ENCODE measurements around the gene THEM4. TPM values are rescaled to one million over a fixed set of nuclear protein-coding genes. Genes with fewer than 3 reads are reported as not detected.
A peak's percentile ranks its signal among the peaks of the same experiment; 100 is the strongest.

THEM4 gene
- total and polyA plus RNA-seq, 2 donors (not counting 1 experiment from before 2014, with no cell fraction given), result 15.0 to 16.1 TPM

DNA sequence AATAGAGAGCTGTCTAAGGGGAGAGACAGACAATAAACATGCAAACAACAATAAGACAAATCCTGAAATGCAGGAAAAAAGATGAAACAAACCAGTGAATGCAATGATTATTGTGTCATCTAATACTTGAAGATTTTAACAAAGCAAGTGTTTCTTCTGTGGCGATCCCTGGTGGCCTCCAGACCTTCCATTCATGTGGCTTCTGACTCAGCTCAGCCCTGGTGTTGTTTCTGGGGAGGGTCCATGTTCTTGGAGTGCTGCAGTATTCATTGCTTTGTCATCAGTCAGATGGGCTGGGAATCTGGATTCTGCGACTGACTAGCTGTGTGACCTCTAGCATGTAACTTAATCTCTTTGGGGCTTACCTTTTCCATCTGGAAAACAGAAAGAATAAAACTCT, 68.2 kb downstream of the THEM4 start:
- Histone ChIP-seq H3K27ac (ENCODE audit: low read length in 2 of 2) (no peak overlapping the region), H3K4me1 (ENCODE audit: control insufficient read depth in 2 of 2, insufficient read depth in 2 of 2, low read length in 2 of 2) (peaks cover 36 to 41% of the 10 kb centered on the region in 2 donors), H3K36me3 (replicated peaks in 1 of 2; ENCODE audit: control extremely low read depth in 1 of 2, control insufficient read depth in 1 of 2, extremely low read depth in 1 of 2, insufficient read depth in 2 of 2, low read length in 1 of 2) (no peaks in the 10 kb centered on the region), H2AFZ (ENCODE audit: insufficient read depth, low read depth, low read length, poor library complexity, severe bottlenecking) (no peak overlapping the region), H3K27me3 (replicated peaks in 1 of 4; ENCODE audit: control extremely low read depth in 1 of 4, control insufficient read depth in 3 of 4, insufficient read depth in 4 of 4, low read length in 3 of 4) (peaks cover 0 to 20% (median 7%) of the 10 kb centered on the region in 4 experiments), H3K9me3 (ENCODE audit: control extremely low read depth in 1 of 3, control insufficient read depth in 2 of 3, insufficient read depth in 1 of 3, low read length in 2 of 3) (peaks cover 0 to 11% (median 0%) of the 10 kb centered on the region in 3 donors), H3K79me2 (ENCODE audit: control insufficient read depth, insufficient read depth, low read length) (no peaks in the 10 kb centered on the region), H3K9ac (ENCODE audit: low read length) (no peak overlapping the region), H3K4me3 (ENCODE audit: control extremely low read depth in 1 of 5, extremely low read depth in 1 of 5, insufficient read depth in 1 of 5, low read depth in 2 of 5, low read length in 4 of 5) (no peak overlapping the region), H4K20me1 (ENCODE audit: control insufficient read depth, insufficient read depth, low read length, poor library complexity, severe bottlenecking) (no peaks in the 10 kb centered on the region), H3K4me2 (replicated peaks; ENCODE audit: low read depth, low read length, poor library complexity, severe bottlenecking) (no peak overlapping the region)
- WGBS (ENCODE audit: insufficient coverage), result 83% methylated on average over 1 of the region's 2 CpGs
- no peak for TF ChIP-seq EZH2 (IDR thresholded peaks at IDR 0.05; ENCODE audit: borderline replicate concordance, insufficient read depth, low read depth, low read length, poor library complexity, severe bottlenecking)
- TF ChIP-seq CTCF (IDR thresholded peaks at IDR 0.05), result no peak
- intact Hi-C loops (cut with micrococcal nuclease), result loop anchor here (5.0 kb wide), 1 partner anchor 91 kb away; no protein-coding TSS in a partner anchor
- H3K4me3 Mint-ChIP-seq, result no peak overlapping the region
- H3K9me3 Mint-ChIP-seq (ENCODE audit: insufficient read depth), result no peaks in the 10 kb centered on the region
- DNase-seq (no peak), ATAC-seq (ENCODE audit: low read depth) (no peak)
- ChIA-PET CTCF (interaction anchor here (2.3 kb wide), 1 partner anchor 247 kb away, joined by 10 read pairs; no protein-coding TSS in a partner anchor), POLR2A (no interaction called here)
- H3K27me3 Mint-ChIP-seq, result peaks cover 10% of the 10 kb centered on the region
- H3K4me1 Mint-ChIP-seq, result peaks cover 41% of the 10 kb centered on the region
- H3K27ac Mint-ChIP-seq, result no peak overlapping the region

DNA sequence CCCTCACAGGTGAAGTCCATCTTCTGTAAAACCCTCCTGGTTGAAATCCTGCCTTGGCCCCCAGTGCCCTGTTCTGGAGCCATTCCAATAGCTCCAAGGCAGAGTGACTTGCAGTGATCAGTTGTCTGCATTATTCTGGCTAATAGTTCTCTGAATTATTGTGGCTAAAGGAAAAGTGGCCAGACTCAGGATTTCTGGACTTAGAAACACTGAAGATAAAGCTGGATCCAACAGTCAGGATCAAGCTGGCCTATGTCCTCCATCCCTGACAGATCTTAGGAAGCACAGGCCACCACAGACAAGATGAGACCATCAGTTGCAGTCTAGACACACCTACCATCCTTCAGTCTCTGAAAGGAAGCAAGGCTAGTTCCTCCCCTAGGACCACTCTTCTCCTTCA, 68.9 kb downstream of the THEM4 start:
- Histone ChIP-seq H3K4me1 (ENCODE audit: control insufficient read depth in 2 of 2, insufficient read depth in 2 of 2, low read length in 2 of 2) (peaks cover 36 to 41% of the 10 kb centered on the region in 2 donors), H2AFZ (ENCODE audit: insufficient read depth, low read depth, low read length, poor library complexity, severe bottlenecking) (peak overlapping the region; percentile 69), H3K9me3 (ENCODE audit: control extremely low read depth in 1 of 3, control insufficient read depth in 2 of 3, insufficient read depth in 1 of 3, low read length in 2 of 3) (peaks cover 0 to 11% (median 0%) of the 10 kb centered on the region in 3 donors), H3K36me3 (replicated peaks in 1 of 2; ENCODE audit: control extremely low read depth in 1 of 2, control insufficient read depth in 1 of 2, extremely low read depth in 1 of 2, insufficient read depth in 2 of 2, low read length in 1 of 2) (no peaks in the 10 kb centered on the region), H3K4me2 (replicated peaks; ENCODE audit: low read depth, low read length, poor library complexity, severe bottlenecking) (peak overlapping the region; percentile 89), H3K9ac (ENCODE audit: low read length) (no peak overlapping the region), H3K4me3 (ENCODE audit: control extremely low read depth in 1 of 5, extremely low read depth in 1 of 5, insufficient read depth in 1 of 5, low read depth in 2 of 5, low read length in 4 of 5) (no peak overlapping the region), H3K79me2 (ENCODE audit: control insufficient read depth, insufficient read depth, low read length) (no peaks in the 10 kb centered on the region), H4K20me1 (ENCODE audit: control insufficient read depth, insufficient read depth, low read length, poor library complexity, severe bottlenecking) (no peaks in the 10 kb centered on the region), H3K27me3 (replicated peaks in 1 of 4; ENCODE audit: control extremely low read depth in 1 of 4, control insufficient read depth in 3 of 4, insufficient read depth in 4 of 4, low read length in 3 of 4) (peaks cover 0 to 20% (median 7%) of the 10 kb centered on the region in 4 experiments), H3K27ac (ENCODE audit: low read length in 2 of 2) (no peak overlapping the region)
- ATAC-seq (ENCODE audit: low read depth), result no peak
- DNase-seq, result no peak
- ChIA-PET POLR2A (no interaction called here), CTCF (interaction anchor here (1.2 to 2.3 kb wide), 2 partner anchors 161 to 247 kb away, joined by 5 to 10 read pairs; no protein-coding TSS in a partner anchor)
- TF ChIP-seq CTCF (IDR thresholded peaks at IDR 0.05) (no peak), EZH2 (IDR thresholded peaks at IDR 0.05; ENCODE audit: borderline replicate concordance, insufficient read depth, low read depth, low read length, poor library complexity, severe bottlenecking) (no peak)
- peaks cover 41% of the 10 kb centered on the region for H3K4me1 Mint-ChIP-seq
- H3K27me3 Mint-ChIP-seq, result peaks cover 10% of the 10 kb centered on the region
- peak overlapping the region; percentile 81 for H3K27ac Mint-ChIP-seq
- intact Hi-C loops (cut with micrococcal nuclease), result loop anchor here (5.0 kb wide), 1 partner anchor 92 kb away; no protein-coding TSS in a partner anchor
- H3K4me3 Mint-ChIP-seq, result peak overlapping the region; percentile 87
- no peaks in the 10 kb centered on the region for H3K9me3 Mint-ChIP-seq (ENCODE audit: insufficient read depth)

Data from B cell (primary cell).